Lung (tissue), 12 donors: ENCODE measurements around the gene PNPO. TPM values are rescaled to one million over a fixed set of nuclear protein-coding genes. Genes with fewer than 3 reads are reported as not detected.
"Not testable (repeated sequence)": the region's sequence is repeated elsewhere in the genome, so short reads cannot be mapped to it uniquely, and the experiment has no call there.

Source experiments
- ATAC-seq: fragments of 200-7000 bp; cut with Tn5 transposase; one replicate; pipeline ENCODE4 v1.9.1; 2020; ENCODE audit warnings: moderate number of reproducible peaks; ENCODE audit not compliant: insufficient read depth, low FRiP score
- DNase-seq, 3 donors: peaks; one replicate each; pipeline ENCODE4 v3.0.0-alpha.2; 2013 to 2017
- H3K27ac ChIP-seq, 2 donors: one replicate each; pipeline ENCODE4 v1.5.1; 2013; ENCODE audit warnings: mild to moderate bottlenecking in 2 of 2, moderate library complexity in 2 of 2, control low read depth in 1 of 2, inconsistent platforms in 1 of 2, low read depth in 1 of 2, low read length in 1 of 2
- H3K27me3 ChIP-seq, 3 donors: one replicate each; pipeline ENCODE4 v1.5.1; 2013; ENCODE audit warnings: low read length in 2 of 3; ENCODE audit not compliant: control insufficient read depth in 3 of 3, insufficient read depth in 3 of 3
- H3K36me3 ChIP-seq, 4 donors: one replicate each; pipeline ENCODE4 v1.5.1; 2013; ENCODE audit warnings: low read length in 4 of 4, mild to moderate bottlenecking in 1 of 4, moderate library complexity in 1 of 4; ENCODE audit not compliant: control insufficient read depth in 4 of 4, insufficient read depth in 4 of 4
- H3K4me1 ChIP-seq, 5 donors: one replicate each; pipeline ENCODE4 v1.5.1; 2013; ENCODE audit warnings: low read length in 5 of 5, mild to moderate bottlenecking in 2 of 5, moderate library complexity in 1 of 5; ENCODE audit not compliant: control insufficient read depth in 5 of 5, insufficient read depth in 5 of 5
- H3K4me3 ChIP-seq: one replicate; pipeline ENCODE4 v1.5.1; 2013; ENCODE audit warnings: mild to moderate bottlenecking, control low read depth, moderate library complexity
- H3K9ac ChIP-seq, 2 donors: one replicate each; pipeline ENCODE4 v1.5.1; 2013; ENCODE audit warnings: low read length in 2 of 2, control low read depth in 1 of 2; ENCODE audit not compliant: insufficient read depth in 1 of 2
- H3K9me3 ChIP-seq, 4 donors: one replicate each; pipeline ENCODE4 v1.5.1; 2013; ENCODE audit warnings: low read length in 3 of 4, mild to moderate bottlenecking in 1 of 4, moderate library complexity in 1 of 4; ENCODE audit not compliant: control insufficient read depth in 4 of 4, insufficient read depth in 3 of 4
- CTCF ChIP-seq: IDR thresholded peaks from 2 replicates; pipeline ENCODE4 v1.5.1; 2012; ENCODE audit warnings: mild to moderate bottlenecking; ENCODE audit errors: control extremely low read depth, extremely low read depth
- WGBS, 2 donors: extraction: QIAGEN DNeasy Blood & Tissue Kit; methylation state at CpG; one replicate each; pipeline ENCODE4 v1.1.7; 2013; 5-methylcytosine and 5-hydroxymethylcytosine counted together
- polyA plus RNA-seq, 2 donors: library from polyadenylated mRNA; stranded (reverse); fragments of 200-250 nt; gene quantifications; one replicate each; pipeline ENCODE4 v1.2.1, GENCODE V29; 2013
- total RNA-seq, 2 donors: library from RNA; depleted of rRNA in 1 of 2; stranded (reverse); fragments of >200 nt in 1 of 2; gene quantifications; one replicate each; pipeline ENCODE4 v1.2.1, GENCODE V29; 2014 to 2021
- donor health status: control.
- donor health status: control.
- donor health status: Bipolar disorder and iron deficiency.
- donor health status: healthy.
- donor health status: DM: yes; HTN: yes; CAD: no.

Gene PNPO
- total and polyA plus RNA-seq, 4 donors: 9.3 to 43.9 (median 11.2) TPM

- no peak for TF ChIP-seq CTCF
- Histone ChIP-seq H3K27ac (no peak overlapping the region), H3K9me3 (no peaks in the 10 kb centered on the region), H3K36me3 (peaks cover 0 to 49% (median 20%) of the 10 kb centered on the region in 4 donors), H3K27me3 (no peaks in the 10 kb centered on the region), H3K9ac (no peak overlapping the region), H3K4me3 (no peak overlapping the region), H3K4me1 (no peaks in the 10 kb centered on the region)
- DNase-seq (no peak), ATAC-seq (no peak)
- 81 to 87% methylated on average over 10 of the region's 10 CpGs for WGBS, 2 donors
Observed at GRCh38 chr17:47929218-47930000, 12.0 kb upstream of the PNPO start.

GRCh38 chr17:47931848-47932247 is 9.5 kb upstream of the PNPO start:
- Histone ChIP-seq H3K36me3 (peaks cover 0 to 31% (median 5%) of the 10 kb centered on the region in 4 donors), H3K27ac (no peak overlapping the region)

GRCh38 chr17:47934856-47935255 is 6.5 kb upstream of the PNPO start:
- 79 to 98% methylated on average over 1 of the region's 1 CpG for WGBS, 2 donors
- TF ChIP-seq CTCF: no peak
- no peak for DNase-seq

More at GRCh38 chr17:47931848-47932247, 9.5 kb upstream of the PNPO start:
- Histone ChIP-seq H3K9me3 (no peaks in the 10 kb centered on the region), H3K27me3 (no peaks in the 10 kb centered on the region), H3K4me3 (no peak overlapping the region), H3K4me1 (peaks cover 0 to 4% (median 0%) of the 10 kb centered on the region in 5 donors), H3K9ac (no peak overlapping the region)
- ATAC-seq (no peak), DNase-seq (no peak)
- 82 to 86% methylated on average over 4 of the region's 4 CpGs for WGBS, 2 donors
- TF ChIP-seq CTCF: no peak

GRCh38 chr17:47935468-47935867 is 5.9 kb upstream of the PNPO start:
- ATAC-seq, H3K4me1 ChIP-seq, H3K27ac ChIP-seq, H3K36me3 ChIP-seq, DNase-seq, H3K4me3 ChIP-seq, H3K9ac ChIP-seq, H3K27me3 ChIP-seq, H3K9me3 ChIP-seq: not testable (repeated sequence)
- 84 to 86% methylated on average over 3 of the region's 3 CpGs for WGBS, 2 donors

More at GRCh38 chr17:47934856-47935255, 6.5 kb upstream of the PNPO start:
- Histone ChIP-seq H3K9ac (no peak overlapping the region), H3K27ac (no peak overlapping the region), H3K4me3 (no peak overlapping the region), H3K9me3 (no peaks in the 10 kb centered on the region), H3K27me3 (no peaks in the 10 kb centered on the region), H3K36me3 (peaks cover 0 to 9% (median 2%) of the 10 kb centered on the region in 4 donors), H3K4me1 (peaks cover 0 to 4% (median 0%) of the 10 kb centered on the region in 5 donors)
- no peak for ATAC-seq
